Uterus (tissue), 2 donors: ENCODE measurements around the gene FGFR3.

Experiments used
- CTCF ChIP-seq, 4 experiments: fragments of 200-600 bp in 2 of 4; fragments of 450-650 bp in 2 of 4; sonication (generic) in 2 of 4; IDR thresholded peaks; one replicate each; pipeline ENCODE4 v1.5.1; 2016 to 2019; ENCODE audit warnings: antibody characterized with exemption in 4 of 4, mild to moderate bottlenecking in 2 of 4, moderate library complexity in 1 of 4
- POLR2A ChIP-seq, 2 donors: fragments of 450-650 bp; IDR thresholded peaks; one replicate each; pipeline ENCODE4 v1.6.1; 2016; ENCODE audit warnings: antibody characterized with exemption in 2 of 2, mild to moderate bottlenecking in 1 of 2, moderate library complexity in 1 of 2

DNA sequence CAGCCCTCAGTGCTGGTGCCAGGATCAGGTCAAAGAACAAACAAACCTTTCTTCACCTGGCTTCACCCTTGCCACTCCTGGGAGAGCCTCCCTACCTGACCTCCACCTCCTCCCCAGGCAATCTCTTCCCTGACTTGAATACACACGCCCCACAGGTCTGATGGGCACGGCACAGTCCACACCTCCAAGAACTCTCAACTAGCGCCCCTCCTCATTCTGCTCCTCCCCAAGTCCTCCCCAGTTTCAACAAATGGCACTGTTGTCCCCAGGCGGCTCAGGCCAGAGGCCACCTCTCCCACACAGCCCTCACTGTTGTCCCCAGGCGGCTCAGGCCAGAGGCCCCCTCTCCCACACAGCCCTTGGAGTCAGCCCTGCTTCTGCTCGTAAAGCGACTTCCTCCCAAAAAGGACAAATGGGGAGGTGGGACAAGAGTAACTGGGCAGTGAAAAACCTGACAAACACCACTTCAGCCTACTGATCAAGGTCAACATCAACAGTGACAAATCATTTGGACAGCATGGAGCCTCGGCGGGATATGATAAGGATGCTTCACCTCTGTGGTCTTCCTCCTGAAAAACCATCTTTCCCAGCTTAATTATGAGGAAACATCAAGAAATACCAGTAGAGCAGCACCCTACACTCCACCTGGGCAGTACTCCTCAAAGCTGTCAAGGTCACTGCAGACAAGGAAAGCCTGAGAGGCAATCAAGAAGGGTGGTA lies 60.0 kb downstream of the FGFR3 start:
- no peak for TF ChIP-seq CTCF (IDR thresholded peaks at IDR 0.05)
- TF ChIP-seq POLR2A (IDR thresholded peaks at IDR 0.05): no peak
